GM21381 (cell line): Measurements from ENCODE around the gene C9orf43.
A peak's percentile ranks its signal among the peaks of the same experiment; 100 is the strongest.
"Not testable (repeated sequence)": the region's sequence is repeated elsewhere in the genome, so short reads cannot be mapped to it uniquely, and the experiment has no call there.

ENCODE experiments used
- ATAC-seq: cut with Tn5 transposase; IDR thresholded peaks from one replicate; pipeline ENCODE4 v1.9.1; 2021; ENCODE audit warnings: mild to moderate bottlenecking, moderate library complexity; ENCODE audit not compliant: unreplicated experiment

Gene C9orf43

DNA sequence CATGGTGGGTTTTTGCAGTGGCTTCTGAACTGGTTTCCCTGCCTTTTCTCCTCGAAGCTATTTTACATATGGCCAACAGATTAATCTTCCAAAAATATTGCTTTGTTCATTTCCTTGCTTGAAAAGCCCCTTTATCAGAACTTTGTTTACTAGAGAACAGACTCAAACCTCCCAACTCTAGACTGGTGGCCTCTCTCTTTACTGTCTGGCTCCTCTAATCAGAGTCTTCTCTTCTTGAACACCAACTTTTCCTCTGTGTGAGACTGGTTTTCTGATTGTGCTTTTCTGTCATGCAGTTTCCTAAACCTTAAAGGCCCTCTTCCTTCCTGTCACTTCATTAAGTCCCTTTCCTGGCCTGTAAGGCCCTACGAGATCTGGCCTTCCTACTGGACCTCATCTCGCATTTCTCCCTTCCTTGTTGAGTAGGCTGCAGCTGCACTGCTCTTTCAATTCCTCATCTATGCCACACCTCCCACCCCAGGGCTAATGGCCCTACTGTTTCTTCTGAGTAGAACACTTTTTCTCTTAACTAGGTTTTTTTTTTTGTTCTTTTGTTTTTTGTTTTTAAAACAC lies 5.7 kb downstream of the C9orf43 start:
- peak; percentile 98 for ATAC-seq

DNA sequence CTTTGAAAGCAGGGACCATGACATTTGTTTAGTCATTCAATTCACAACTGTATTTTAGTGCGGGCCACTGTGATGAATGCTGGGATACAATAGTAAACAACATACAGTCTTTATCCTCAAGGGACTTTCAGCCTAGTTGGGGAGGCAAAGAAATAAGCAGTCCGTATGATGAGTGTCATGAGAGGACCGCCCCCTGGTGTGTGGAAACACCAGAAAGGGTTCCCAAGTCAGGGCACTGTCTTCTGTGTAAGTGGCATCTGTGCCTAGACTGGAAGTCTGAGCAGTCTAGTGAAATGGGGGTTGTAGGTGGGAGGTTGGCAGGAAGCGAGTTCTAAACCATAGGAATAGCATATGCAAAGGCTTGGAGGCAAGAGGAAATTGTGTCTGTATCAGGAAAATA lies 6.8 kb downstream of the C9orf43 start:
- no peak for ATAC-seq

DNA sequence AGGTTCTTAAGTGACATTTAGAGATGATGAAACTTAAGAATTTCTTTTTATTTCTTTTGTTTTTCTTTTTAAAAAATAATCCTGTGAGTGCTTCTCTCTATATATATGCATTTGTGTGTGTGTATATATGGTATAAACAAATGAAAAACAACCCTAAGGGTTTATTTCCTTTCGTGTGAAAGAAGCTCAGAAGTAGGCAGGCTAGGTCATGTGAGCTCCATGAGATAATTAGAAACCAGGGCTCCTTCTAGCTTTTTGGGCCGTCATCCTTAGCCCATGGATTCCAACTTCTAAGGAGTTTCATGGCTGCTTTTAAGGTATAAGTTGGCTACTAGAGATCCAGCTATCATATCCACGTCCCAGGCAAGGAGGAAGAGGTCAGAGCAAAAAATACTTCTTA lies 11.2 kb downstream of the C9orf43 start:
- no peak for ATAC-seq

DNA sequence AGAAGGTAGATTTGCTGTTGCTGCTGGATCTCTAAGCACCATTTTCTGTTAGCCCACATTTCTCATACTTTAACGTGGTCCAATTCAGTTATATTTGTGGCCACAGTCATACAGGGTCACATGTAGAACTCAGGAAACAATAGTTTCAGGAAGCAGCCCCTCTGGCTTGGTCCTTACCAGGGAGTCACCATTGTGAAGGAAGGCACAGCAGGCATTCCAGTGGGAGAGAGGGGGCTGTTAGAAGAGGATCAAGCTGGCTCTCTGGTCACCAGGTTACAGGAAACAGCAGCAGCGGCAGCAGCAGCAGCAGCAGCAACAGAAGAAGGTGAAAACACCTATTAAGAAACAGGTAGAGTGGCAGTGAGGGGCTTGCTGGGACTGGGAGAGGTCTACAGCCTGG lies 14.5 kb downstream of the C9orf43 start:
- ATAC-seq = no peak

DNA sequence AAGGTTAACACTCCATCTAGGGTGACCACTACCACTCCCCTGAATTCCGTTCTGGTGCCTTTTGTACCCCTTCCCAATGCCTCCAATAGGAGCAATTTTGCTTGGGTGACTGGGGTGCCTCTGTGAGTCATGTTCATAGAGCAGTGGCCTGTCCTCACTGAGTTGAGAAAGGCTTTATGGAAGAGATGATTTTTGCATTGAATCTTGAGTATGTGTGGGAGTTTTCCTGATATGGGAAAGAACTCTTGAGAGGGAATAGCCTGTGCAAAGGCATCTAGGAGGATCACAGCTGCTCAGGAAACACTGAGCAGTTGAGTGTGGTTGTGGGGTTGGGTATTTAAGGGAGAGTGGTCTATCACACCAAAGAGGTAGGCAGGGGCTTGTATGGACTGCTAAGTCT lies 16.2 kb downstream of the C9orf43 start:
- ATAC-seq = no peak

DNA sequence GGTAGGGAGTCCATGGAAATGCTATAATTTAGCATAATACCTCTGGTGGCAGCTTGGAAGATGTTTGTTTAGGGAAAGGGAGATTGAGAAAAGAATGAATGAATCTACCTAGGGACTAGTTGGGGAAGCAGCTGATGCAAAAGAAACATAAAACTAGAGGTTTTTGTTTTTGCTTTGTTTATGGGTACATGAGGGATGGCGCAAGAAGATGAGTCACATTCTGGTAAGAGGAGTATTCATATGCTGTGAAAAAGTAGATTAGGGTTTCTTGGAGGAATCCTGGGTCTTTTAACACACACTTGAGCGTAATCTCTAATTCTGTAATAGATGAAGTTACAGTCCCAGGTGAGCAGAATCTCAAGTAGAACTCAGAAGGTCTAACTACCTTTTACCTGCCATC lies 17.1 kb downstream of the C9orf43 start:
- no peak for ATAC-seq

DNA sequence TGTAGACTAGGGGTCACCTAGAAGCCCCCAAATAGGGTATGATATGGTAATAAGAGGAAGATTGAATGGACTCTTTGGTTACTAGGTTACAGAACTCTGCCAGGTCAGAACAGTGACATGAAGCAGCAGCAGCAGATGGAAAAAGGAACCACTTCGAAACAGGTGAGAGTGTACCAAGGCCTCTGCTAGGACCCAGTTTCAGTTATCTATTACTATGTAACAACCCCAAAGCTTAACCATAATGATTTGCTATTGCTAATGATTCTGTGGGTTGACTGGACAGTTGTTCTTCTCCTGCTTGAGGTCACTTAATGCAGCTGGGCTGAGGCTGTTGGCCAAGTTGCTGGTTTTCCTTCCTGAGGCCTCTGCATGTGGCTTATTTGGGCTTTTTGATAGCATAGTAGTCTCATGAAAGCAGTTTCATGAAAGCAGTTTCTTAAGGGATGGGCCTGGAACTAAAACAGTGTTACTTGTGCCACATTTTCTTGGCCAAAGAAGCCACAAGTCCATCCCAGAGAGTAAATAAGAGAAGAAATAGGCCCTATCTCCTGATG lies 17.6 kb downstream of the C9orf43 start:
- ATAC-seq = no peak

DNA sequence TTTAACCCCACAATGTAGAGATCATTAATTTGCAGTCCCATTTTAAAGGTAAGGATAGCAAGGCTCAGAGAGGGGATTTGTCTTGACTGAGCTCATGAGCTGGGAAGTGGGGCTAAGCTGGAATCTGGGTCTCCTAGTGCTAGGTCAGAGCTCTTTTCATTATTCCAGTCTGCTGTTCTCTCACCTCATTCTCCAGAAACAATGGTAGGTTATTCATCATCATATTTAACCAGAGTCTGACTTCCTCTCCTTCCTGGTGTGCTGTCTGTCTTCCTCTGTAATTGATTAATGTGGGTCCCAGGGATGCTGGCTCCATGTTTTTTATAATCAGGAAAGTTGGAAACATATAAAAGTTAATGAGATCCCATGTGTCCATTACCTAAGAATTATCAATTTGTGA lies 20.6 kb downstream of the C9orf43 start:
- no peak for ATAC-seq

DNA sequence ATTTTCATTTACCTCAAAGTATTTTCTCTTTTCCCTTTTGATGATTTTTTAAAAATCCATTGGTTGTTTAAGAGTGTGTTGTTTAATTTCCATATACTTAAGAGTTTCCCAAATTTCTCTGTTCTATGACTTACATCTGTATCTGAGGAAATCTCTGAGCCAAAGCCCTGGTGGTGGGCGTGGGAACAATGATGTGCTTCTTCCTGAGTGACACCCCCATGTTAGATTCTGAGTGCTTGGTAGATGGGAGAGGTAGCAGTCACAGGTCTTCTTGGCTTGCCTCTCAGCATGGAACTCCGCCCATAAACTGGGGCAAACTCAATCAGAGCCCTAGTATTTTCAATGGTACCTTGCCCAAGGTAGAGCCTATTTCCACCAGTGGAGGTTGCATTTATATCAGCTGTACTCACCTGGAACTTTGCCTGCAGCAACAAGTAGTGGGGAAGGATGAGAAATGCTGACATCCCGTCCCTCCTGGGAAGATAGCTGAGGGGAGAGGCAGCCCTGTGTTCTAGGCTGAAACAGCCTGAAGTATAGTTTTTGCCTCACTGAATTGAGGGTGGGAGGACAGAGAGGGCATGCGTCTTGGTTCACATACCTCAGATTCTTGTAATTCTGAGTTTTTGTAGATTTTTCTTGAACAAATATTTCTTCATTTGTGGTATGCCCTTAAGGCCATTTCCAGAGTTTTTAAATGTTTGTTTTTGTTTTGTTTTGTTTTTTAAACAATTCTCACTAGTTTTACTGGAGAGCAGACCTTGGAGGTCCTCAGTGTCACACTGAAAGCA lies 26.4 kb downstream of the C9orf43 start:
- ATAC-seq = no peak

DNA sequence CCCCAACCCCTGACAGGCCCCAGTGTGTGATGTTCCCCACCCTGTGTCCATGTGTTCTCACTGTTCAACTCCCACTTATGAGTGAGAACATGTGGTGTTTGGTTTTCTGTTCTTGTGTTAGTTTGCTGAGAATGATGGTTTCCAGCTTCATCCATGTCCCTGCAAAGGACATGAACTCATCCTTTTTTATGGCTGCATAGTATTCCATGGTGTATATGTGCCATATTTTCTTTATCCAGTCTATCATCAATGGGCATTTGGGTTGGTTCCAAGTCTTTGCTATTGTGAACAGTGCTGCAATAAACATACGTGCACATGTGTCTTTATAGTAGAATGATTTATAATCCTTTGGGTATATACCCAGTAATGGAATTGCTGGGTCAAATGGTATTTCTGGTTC lies 27.2 kb downstream of the C9orf43 start:
- ATAC-seq = not testable (repeated sequence)

DNA sequence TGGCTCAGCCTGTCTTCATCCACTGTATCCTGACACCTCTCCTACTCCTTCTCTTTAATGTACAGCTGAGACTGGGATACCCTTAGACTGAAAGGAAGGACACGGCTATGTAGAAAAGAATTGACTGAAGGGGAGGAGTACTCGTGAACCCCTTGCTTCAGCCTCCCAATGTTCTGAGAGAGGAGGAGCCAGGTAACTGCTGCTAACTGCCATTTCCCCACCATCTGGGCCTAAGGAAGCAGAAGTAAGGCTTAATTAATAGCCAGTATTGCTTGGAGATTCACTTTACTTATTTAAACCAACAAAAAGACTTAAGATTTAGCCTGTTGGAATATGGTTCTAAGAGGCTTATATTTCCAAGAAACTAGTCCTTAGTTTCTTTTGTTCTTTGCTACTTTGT lies 34.2 kb downstream of the C9orf43 start:
- no peak for ATAC-seq

DNA sequence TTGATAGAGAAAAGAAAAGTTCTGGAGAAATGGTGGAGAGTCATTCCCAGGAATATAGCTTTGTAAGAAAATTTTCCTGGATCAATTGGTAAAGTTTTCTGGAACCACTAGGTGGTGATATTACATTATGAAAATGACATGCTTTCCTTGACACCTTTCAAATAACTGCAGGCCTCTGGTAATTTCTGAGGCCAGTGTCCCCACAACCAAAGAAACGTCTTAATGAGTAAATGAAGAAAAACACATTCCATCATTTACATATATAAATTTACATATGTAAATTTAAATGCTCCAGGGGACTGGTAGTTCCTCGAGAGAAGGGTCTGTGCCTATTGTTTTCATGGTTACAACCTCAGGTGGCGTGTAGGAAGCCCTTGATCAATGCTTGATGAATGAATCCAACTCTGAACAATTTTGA lies 35.8 kb downstream of the C9orf43 start:
- ATAC-seq = no peak

DNA sequence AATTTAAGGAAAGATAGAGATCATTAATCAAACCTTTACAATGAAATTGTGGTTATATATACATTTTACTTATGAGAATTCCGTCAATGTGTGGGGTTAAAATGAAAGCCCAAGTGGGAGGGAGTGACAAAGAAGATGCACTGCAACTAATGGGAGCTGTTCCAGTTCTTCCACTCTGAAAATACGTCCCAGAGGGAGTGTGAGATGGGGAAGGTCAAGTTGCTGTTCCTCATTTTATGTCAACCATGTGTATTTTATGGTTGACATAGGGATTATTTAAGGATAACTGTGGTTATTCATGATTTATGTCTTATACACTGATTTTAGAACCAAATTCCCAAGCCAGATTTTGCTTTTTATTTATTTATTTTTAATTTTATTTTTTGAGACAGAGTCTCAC lies 38.8 kb downstream of the C9orf43 start:
- no peak for ATAC-seq

DNA sequence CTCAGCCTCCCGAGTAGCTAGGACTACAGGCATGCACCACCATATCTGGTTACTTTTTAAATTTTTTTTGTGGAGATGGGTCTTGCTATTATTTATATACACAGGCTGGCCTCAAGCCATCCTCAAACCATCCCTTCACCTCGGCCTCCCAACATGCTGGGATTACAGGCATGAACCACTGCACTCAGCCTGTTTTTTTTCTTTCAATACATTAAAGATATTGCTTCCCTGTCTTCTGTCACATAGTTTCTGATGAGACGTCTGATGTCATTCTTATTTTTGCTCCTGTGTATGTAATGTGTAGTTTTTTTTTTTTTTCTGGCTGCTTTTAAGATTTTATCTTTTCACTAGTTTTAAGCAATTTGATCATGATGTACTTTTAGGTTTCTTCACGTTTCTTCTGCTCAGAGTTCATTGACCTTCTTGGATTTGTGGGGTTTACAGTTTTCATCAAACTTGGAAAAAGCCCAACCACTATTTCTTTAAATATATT lies 41.6 kb downstream of the C9orf43 start:
- no peak for ATAC-seq

DNA sequence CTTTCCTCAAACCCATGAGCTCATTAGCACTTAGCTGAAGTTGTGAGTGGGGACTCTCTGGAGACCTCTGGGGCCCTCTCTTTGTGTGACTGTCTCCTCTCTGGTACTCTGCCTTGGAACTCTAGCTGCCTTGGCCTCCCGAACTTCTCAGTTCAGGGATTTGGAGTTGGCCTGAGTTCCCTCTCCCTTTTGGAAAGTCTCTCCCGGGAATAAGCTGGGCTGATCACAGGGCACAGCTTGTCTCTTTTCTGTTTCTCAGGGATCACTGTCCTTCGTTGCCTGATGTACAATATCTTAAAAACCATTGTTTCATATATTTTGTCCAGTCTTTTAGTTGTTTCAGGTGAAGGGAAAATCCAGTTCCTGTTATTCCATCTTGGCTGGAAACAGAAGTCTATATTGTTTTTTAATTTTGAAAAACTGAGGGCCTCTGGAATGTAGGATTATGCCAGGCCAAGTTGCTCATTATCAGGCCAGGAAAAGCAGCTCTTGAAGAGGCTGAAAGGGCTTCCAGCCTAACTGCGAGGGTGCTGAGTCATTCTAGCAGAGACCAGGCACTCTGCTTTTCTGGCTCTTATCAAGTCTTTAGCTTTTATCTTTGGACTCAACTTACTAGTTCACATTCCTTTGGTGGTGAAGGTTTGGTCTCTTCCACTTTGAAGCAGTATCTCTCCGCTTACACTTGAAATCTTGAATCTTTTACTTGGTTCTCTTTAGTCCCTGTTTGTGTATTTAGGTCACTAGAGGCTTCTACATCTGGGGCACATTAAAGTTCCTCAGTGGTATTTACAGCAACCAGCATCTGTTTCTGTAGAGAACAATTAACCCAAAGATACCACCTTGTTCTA lies 44.6 kb downstream of the C9orf43 start:
- no peak for ATAC-seq

DNA sequence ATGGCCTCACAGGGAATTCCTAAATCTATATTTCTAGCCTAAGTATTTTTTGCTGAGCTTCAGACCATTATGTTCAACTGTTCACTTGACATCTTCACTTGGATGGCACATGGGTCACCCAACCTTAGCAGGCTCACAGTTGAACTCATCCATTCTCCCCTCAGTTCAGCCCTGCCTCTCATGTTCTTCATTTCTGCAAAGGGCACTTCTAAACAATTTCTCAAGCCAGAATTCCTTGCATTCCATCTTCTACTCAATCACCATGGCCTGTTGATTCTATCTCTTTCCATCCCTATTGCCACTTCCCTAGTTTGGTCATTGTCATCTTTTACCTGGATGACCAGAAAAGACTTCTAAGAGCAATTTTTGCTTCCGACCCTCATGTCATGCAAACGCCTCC lies 45.7 kb downstream of the C9orf43 start:
- no peak for ATAC-seq

DNA sequence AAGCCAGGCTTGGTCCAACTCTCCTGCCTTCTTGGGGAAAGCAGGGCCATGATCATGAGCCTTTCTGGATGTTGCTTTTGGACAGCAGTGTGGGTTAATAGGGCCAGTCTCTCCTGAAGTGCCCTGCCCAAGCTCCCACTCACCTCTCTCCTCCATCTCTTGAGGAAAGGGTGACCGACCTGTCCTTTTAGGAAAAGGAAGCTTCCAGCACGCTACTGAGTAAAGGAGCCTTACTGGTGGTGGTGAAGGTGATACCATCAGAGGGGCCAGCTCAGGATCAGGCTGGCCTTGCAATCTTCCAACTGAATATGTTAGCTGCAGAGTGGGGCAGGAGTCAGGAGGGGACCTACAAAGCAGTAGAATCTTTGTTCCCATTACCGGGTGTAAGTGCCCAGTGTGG lies 50.7 kb downstream of the C9orf43 start:
- ATAC-seq = no peak

DNA sequence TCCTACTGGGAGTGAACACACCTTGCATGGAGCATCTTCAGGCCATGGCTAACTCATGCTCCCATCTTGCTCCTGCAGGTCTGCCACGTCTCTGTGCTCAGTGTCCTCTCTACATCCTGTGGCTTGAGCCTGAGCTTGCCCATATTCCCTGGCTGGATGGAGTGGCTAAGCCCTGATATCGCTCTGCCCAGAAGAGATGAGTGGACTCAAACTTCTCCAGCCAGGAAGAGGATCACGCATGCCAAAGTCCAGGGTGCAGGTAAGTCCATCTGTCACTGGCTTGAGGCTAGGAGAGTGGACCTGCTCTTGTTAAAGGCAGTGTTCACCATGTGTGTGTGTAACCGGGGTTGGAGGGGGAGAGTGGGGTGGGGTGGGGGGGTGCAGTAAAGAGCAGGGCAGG lies 51.4 kb downstream of the C9orf43 start:
- no peak for ATAC-seq

DNA sequence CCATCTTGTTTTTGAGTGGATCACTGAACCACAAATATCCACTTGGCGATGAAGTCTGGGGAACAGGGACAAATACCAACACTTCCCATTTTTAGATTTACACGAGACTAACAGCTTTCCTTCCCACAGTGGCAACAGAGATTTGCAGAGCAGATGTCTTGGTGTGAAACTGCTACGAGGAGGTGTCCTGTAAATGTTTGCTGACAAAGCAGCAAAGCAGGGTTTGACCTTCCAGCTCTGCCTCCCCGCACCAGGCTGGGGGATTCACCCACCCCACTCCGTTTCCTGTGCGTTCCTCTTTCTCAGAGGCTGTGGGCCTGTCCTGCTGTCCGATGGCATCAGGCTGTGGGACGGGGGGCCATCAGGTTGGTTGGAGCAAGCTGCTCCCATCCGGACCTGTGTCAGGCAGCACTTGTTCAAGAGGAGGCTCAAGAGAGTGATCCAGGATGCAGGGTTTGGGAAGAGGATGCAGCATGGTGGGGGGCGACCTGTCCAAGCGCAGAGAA lies 52.3 kb downstream of the C9orf43 start:
- ATAC-seq = no peak

DNA sequence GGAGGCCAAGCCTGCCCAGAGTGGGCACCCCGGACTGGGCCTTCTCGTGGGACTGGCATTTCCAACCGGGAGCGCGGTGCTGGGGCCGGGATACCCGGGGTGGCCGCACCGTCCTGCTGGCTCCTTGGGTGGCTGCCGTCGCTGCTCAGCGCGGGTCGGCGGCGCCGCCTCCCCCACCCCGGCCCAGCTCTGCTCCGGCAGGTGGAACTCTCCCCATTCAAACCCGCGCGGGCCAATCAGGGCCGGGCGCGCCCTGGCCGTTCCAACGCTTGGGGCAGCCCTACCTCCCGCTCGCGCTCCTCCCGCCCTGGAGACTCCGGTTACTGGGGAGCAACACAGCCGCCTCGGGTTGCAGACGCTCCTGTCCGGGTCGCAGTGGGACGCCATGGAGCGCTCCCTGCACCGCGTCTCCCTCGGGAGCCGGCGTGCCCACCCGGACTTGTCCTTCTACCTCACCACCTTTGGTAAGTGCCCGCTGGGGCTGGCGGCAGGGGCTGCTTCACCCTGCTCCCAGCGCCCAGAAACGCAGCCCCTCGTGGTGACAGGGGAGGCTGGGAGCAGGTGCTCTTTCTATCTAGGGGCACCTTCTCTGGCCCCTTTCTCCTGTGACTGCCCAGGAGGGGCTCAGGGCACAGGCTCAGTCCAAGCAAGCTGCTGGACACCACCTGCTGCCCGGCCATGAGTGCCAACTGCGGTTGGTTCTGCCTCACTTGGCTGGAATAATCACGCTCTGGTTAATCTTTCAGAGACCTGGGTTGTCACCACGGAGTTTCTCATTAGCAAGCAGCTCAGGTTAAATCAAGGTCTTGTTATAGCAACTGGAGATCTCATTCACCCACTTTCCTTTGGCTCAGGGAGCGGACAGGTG lies 53.1 kb downstream of the C9orf43 start, which contains the start of gene RGS3:
Gene RGS3, plus strand, starts transcription at position 310 of the 868 bp plus-strand sequence. Its CDS starts 76 bp downstream, at position 386.
- no peak for ATAC-seq
